ENCODE measurements around the gene EPX.

- TF ChIP-seq CTCF (IDR thresholded peaks at IDR 0.05): no peak
- TF ChIP-seq POLR2A (IDR thresholded peaks at IDR 0.05): no peak
Observed at GRCh38 chr17:58158181-58158580, 34.3 kb upstream of the EPX start.
